Duodenal mucosa (tissue), 2 donors: ENCODE results near the gene VWA3B.
A peak's percentile ranks its signal among the peaks of the same experiment; 100 is the strongest.
"Not testable (repeated sequence)": the region's sequence is repeated elsewhere in the genome, so short reads cannot be mapped to it uniquely, and the experiment has no call there.

Experiments used
- H3K27ac ChIP-seq: one replicate; pipeline ENCODE4 v1.7.0; 2013; ENCODE audit warnings: low read depth, low read length
- H3K27me3 ChIP-seq, 2 donors: one replicate each; pipeline ENCODE4 v1.7.0; 2013; ENCODE audit warnings: low read length in 2 of 2, control low read depth in 1 of 2; ENCODE audit not compliant: insufficient read depth in 2 of 2, control insufficient read depth in 1 of 2
- H3K36me3 ChIP-seq, 2 donors: one replicate each; pipeline ENCODE4 v1.7.0; 2013; ENCODE audit warnings: low read length in 2 of 2, control low read depth in 1 of 2; ENCODE audit not compliant: insufficient read depth in 2 of 2, control insufficient read depth in 1 of 2
- H3K4me1 ChIP-seq, 2 donors: one replicate each; pipeline ENCODE4 v1.7.0; 2013; ENCODE audit warnings: low read length in 2 of 2, control low read depth in 1 of 2; ENCODE audit not compliant: insufficient read depth in 2 of 2, control insufficient read depth in 1 of 2
- H3K4me3 ChIP-seq, 2 donors: one replicate each; pipeline ENCODE4 v1.7.0; 2013; ENCODE audit warnings: low read length in 2 of 2, low read depth in 1 of 2
- H3K9ac ChIP-seq, 2 donors: one replicate each; pipeline ENCODE4 v1.7.0; 2013; ENCODE audit warnings: low read length in 2 of 2, low read depth in 1 of 2
- H3K9me3 ChIP-seq, 2 donors: one replicate each; pipeline ENCODE4 v1.7.0; 2013; ENCODE audit warnings: low read length in 2 of 2, control low read depth in 1 of 2; ENCODE audit not compliant: control insufficient read depth in 1 of 2

The VWA3B gene

DNA sequence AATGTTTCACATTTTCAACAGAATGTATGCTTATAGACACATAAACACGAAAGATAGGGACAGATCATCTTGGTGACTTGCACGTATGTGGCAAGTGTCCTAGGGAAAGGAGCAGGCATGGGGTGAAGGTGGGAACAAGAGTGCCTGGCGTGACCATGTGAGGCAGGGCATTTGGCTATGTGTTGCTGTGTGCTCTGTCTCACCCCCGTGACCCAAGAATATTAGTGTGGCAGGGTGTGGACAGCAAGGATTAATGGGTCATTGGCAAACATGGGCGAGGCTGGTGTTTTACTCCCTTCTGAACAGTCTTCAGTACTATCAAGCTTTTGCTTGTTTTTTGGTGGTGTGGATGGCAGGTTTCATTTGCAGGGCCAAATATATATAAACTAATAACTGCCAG lies 1.3 kb upstream of the VWA3B start:
- Histone ChIP-seq H3K36me3 (no peaks in the 10 kb centered on the region), H3K27ac (peak overlapping the region; percentile 92), H3K4me3 (no peak overlapping the region), H3K9me3 (no peaks in the 10 kb centered on the region), H3K27me3 (no peaks in the 10 kb centered on the region), H3K9ac (peak overlapping the region; percentile 3 to 79), H3K4me1 (peaks cover 40 to 46% of the 10 kb centered on the region in 2 donors)

GRCh38 chr2:98087447-98088020 lies 567 bp downstream of the VWA3B start:
- H3K4me1 ChIP-seq, result peaks cover 40 to 46% of the 10 kb centered on the region in 2 donors
- H3K4me3 ChIP-seq, result peak overlapping the region; percentile 80 to 83
- no peaks in the 10 kb centered on the region for H3K9me3 ChIP-seq
- H3K27me3 ChIP-seq, result no peaks in the 10 kb centered on the region
- peak overlapping the region; percentile 92 for H3K27ac ChIP-seq
- H3K36me3 ChIP-seq, result no peaks in the 10 kb centered on the region
- H3K9ac ChIP-seq, result peak overlapping the region; percentile 68 to 79

DNA sequence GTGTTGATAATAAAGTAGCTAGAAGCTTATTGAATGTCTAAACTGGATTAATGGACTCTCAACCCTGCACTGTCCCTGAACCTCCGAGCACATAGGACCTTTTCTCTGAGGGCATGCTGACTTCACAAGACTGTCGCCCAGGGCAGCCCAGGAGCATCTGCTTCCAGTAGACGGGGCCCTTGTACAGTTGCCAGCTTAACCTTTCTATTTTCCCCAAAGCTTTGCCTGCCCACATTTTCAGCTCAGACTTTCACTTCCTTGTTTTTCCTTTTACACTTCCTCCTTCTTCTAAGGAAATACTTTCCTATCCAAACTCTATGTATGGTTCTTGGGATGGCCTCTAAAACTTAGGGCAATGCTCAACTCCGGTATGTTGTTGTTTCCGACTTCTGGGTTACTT lies 1.3 kb downstream of the VWA3B start:
- Histone ChIP-seq H3K9ac (peak overlapping the region in 1 of 2 donors; percentile 79), H3K9me3 (no peaks in the 10 kb centered on the region)

DNA sequence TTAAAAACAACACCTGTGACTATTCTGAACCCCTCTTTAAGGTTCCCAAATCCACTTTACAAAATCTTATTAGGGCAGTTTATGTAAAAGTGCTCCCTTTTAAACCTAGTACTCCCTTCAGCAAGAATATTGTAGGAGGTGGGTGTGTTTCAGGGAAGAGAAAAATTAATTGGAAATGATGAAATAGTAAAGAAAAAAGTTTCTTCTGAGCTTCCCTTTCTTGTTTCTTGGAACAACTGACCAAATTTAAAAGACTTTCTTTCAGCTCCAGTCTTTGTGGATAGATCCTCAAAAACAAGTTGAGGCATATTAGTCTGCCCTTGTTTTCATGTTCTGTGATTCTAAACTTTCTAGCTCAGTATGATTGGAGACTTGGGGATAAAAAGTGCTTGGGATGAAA lies 3.0 kb downstream of the VWA3B start:
- H3K27ac ChIP-seq, result no peak overlapping the region
- H3K9me3 ChIP-seq, result no peaks in the 10 kb centered on the region
- H3K4me3 ChIP-seq, result no peak overlapping the region
- H3K4me1 ChIP-seq, result peaks cover 28% of the 10 kb centered on the region in 2 donors
- H3K36me3 ChIP-seq, result no peaks in the 10 kb centered on the region
- no peaks in the 10 kb centered on the region for H3K27me3 ChIP-seq
- H3K9ac ChIP-seq, result no peak overlapping the region

More for the DNA sequence above, 1.3 kb downstream of the VWA3B start:
- H3K27ac ChIP-seq, result no peak overlapping the region
- peak overlapping the region in 1 of 2 donors; percentile 80 for H3K4me3 ChIP-seq
- no peaks in the 10 kb centered on the region for H3K36me3 ChIP-seq
- H3K4me1 ChIP-seq, result peaks cover 36 to 42% of the 10 kb centered on the region in 2 donors
- H3K27me3 ChIP-seq, result no peaks in the 10 kb centered on the region

DNA sequence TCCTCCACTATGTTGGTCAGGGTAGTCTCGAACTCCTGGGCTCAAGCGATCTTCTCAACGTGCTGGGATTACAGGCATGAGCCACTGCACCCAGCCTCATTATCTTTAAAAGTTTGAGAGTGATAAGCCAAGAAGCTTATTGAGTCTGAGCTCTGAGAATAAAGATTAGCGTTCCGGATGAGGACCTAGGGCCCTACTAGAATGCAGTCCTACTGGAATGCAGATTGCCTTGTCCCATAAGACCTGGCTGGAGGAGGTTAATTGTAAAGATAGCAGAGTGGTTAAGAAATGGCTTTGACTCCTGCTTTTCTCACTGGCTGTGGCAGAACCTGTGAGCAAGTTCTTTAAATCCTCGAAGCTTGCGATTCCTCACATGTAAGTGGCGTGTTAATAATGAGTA lies 4.0 kb downstream of the VWA3B start:
- Histone ChIP-seq H3K27ac (no peak overlapping the region), H3K9ac (no peak overlapping the region), H3K9me3 (peaks cover 0 to 7% of the 10 kb centered on the region in 2 donors), H3K36me3 (no peaks in the 10 kb centered on the region), H3K4me1 (peaks cover 18 to 19% of the 10 kb centered on the region in 2 donors), H3K4me3 (no peak overlapping the region), H3K27me3 (no peaks in the 10 kb centered on the region)

GRCh38 chr2:98091738-98092137 lies 4.8 kb downstream of the VWA3B start:
- Histone ChIP-seq H3K36me3 (no peaks in the 10 kb centered on the region), H3K27me3 (no peaks in the 10 kb centered on the region), H3K27ac (no peak overlapping the region), H3K9ac (no peak overlapping the region), H3K4me3 (no peak overlapping the region), H3K9me3 (peaks cover 0 to 7% of the 10 kb centered on the region in 2 donors), H3K4me1 (peaks cover 11 to 14% of the 10 kb centered on the region in 2 donors)

DNA sequence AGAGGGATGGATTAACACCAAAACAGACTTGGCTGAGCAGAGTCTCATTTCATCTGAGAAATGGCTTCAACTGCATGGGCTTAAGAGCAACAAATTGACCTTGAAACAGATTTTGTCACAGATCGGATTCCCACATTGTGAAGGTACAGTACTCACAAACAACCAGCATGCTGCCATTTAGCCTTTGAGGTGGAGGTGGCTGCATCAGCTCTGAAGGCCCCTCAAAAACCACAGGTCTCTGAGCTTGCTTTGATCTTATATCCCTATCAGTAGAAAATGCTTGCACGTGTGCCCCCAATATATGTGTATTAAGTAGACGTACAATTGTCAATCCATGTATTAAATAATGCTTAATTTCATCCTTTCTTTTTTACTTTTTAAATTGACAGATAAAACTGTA lies 6.2 kb downstream of the VWA3B start:
- H3K9me3 ChIP-seq, result peaks cover 0 to 7% of the 10 kb centered on the region in 2 donors
- H3K4me1 ChIP-seq, result peaks cover 2% of the 10 kb centered on the region in 2 donors
- H3K27ac ChIP-seq, result no peak overlapping the region

GRCh38 chr2:98093611-98094010 lies 6.6 kb downstream of the VWA3B start:
- Histone ChIP-seq H3K27ac (no peak overlapping the region), H3K9me3 (peaks cover 0 to 7% of the 10 kb centered on the region in 2 donors), H3K27me3 (no peaks in the 10 kb centered on the region), H3K4me3 (no peak overlapping the region), H3K36me3 (no peaks in the 10 kb centered on the region), H3K9ac (no peak overlapping the region), H3K4me1 (no peaks in the 10 kb centered on the region)

More for the DNA sequence above, 6.2 kb downstream of the VWA3B start:
- no peaks in the 10 kb centered on the region for H3K27me3 ChIP-seq
- no peaks in the 10 kb centered on the region for H3K36me3 ChIP-seq
- no peak overlapping the region for H3K9ac ChIP-seq
- H3K4me3 ChIP-seq, result no peak overlapping the region

DNA sequence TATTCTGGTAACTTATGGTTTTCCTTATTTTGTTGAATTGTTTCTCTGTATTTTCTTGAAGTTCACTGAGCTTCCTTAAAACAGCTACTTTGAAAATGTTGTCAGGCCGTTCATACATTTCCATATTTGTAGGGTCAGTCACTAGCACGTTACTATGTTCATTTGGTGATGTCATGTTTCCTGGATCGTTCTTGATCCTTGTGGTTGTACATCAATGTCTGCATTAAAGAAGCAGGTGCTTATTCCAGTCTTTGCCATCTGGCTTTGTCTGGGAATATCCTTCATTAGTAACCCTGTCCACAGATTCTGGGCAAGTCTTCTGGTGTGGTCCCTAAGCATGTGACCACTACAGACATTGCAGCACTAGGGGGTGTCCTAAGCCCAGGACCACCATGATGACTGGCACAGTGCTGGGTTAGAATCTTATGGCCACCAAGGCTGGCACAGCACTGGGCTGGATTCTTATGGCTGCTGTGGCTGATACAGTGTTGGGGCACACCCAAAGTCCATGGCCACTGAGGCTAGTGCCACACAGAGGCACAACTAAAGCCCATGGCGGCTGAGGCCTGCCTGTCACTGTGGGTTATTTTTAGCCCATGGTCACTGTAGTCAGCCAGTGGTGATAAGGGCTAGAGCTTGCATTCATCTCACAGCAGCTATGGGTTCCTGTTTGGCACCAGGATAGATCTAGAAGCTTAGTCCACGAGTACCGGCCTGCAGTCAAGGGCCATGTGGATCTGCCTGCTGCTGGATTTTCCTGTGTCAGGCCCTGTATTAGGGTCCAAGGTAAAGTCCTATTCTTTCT lies 13.2 kb downstream of the VWA3B start:
- Histone ChIP-seq H3K4me3 (no peak overlapping the region), H3K27me3 (no peaks in the 10 kb centered on the region), H3K4me1 (no peaks in the 10 kb centered on the region), H3K9ac (no peak overlapping the region), H3K27ac (no peak overlapping the region), H3K9me3 (peaks cover 0 to 7% of the 10 kb centered on the region in 2 donors), H3K36me3 (no peaks in the 10 kb centered on the region)

- H3K4me3 ChIP-seq, H3K27ac ChIP-seq, H3K9ac ChIP-seq, H3K27me3 ChIP-seq, H3K4me1 ChIP-seq, H3K9me3 ChIP-seq, H3K36me3 ChIP-seq: not testable (repeated sequence)
Observed at GRCh38 chr2:98102315-98102714, 15.3 kb downstream of the VWA3B start.
